HG03460 (cell line): Measurements from ENCODE around the gene MANEAL.

Source experiments
- ATAC-seq: cut with Tn5 transposase; IDR thresholded peaks from one replicate; pipeline ENCODE4 v1.9.1; 2021; ENCODE audit not compliant: unreplicated experiment

MANEAL gene

GRCh38 chr1:37778654-37779053 is 15.0 kb upstream of the MANEAL start:
- ATAC-seq, result no peak

DNA sequence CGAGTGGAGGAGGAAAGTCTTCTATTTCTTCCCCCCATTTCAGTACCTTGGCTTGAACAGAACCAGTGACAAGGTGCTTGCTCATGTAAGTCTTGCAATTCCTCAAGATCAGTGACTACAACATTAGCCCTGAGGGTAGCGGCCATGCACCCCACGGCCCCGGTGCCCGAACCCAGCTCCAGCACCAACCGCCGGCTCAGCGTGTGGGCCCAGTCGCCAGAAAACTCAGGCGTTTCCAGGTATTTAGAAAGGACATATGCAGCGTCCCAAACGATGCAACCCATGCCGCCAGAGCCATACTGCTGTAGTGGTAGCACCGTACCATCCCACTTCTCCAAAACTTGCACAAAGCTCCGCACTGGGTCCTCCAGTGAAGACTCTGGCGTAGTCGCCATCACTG is 11.2 kb upstream of the MANEAL start:
- no peak for ATAC-seq

- ATAC-seq, result no peak
These were observed 532 bp upstream of the MANEAL start for GRCh38 chr1:37792943-37793686.

DNA sequence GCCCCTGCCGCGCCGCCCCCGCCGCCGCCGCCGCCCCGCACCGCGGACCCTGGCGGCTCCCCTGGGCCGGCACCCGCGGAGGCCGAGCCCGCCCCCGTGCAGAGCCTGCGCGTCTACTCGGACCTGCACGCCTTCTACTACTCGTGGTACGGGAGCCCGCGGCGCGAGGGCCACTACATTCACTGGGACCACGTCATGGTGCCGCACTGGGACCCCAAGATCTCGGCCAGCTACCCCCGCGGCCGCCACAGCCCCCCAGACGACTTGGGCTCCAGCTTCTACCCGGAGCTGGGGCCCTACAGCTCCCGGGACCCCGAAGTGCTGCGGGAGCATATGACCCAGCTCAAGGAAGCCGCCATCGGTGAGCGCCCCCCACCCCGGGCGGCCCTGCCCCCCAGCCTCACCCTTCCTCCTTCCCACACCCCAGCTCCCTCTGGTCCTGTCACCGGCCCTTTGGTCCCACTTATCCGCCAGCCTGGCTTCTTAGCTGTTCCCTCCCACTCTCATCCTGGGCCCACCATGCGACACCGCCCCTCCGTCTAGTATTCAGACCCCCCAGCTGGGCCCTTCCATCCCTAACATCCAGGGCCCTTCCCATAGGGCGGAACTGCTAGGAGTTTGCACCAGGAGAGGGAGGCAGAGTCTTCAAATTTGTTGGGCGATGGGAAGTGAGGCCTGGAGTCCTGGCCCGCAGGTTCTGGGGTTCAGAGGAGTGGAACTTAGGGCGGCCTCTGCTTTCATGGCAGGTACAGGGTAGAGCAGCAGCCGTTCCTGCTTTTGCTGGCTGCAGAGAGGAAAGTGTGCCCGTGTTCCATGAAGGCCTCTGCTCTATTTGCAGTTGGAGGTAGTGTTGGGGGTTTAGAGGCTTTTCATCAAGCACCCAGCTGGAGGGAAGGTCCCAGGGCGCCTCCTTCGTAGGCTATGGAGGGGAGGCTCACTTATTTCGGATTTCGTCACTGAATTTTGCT is 1.0 kb downstream of the MANEAL start:
- ATAC-seq, result no peak

- ATAC-seq, result no peak
These were observed 1.9 kb downstream of the MANEAL start for GRCh38 chr1:37795340-37796125.

- ATAC-seq, result no peak
These were observed 4.2 kb downstream of the MANEAL start for GRCh38 chr1:37797750-37798345.

GRCh38 chr1:37802439-37802838 is 8.8 kb downstream of the MANEAL start:
- no peak for ATAC-seq

- ATAC-seq, result no peak
These were observed 13.5 kb downstream of the MANEAL start for GRCh38 chr1:37807220-37807554.

- ATAC-seq, result peak; percentile 85
These were observed 14.1 kb downstream of the MANEAL start, which contains the start of the genes C1orf122 and YRDC for GRCh38 chr1:37807555-37808368. C1orf122 (plus strand) TSS chr1:37807790; CDS start chr1:37808405, 615 bp downstream. YRDC (minus strand) TSS chr1:37808208; CDS start chr1:37808180, 28 bp downstream.

GRCh38 chr1:37808369-37809319 is 15.0 kb downstream of the MANEAL start:
- peak; percentile 30 for ATAC-seq

- ATAC-seq, result no peak
These were observed 16.3 kb downstream of the MANEAL start for GRCh38 chr1:37809942-37810341.

- no peak for ATAC-seq
These were observed 17.5 kb downstream of the MANEAL start for GRCh38 chr1:37811027-37811655.

GRCh38 chr1:37813529-37814145 is 20.0 kb downstream of the MANEAL start:
- ATAC-seq, result no peak

DNA sequence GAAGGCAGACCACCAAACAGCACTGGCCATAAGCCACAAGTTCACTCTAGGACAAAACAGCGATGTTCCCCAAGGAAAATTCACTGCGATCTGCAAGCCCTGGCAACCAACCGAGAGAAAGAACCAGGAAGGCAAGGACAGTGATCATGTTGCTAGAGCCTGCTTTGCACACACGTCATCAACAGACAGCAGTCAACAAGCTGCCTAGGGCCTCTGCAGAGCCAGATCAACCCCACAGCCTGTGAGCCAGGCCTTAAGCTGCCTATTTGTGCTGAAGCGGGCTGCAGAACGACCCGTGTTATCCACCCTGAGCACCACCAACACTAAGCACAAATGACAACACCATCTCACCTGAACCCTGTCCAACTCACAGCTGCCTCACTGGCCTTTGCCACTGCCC is 20.6 kb downstream of the MANEAL start:
- ATAC-seq, result no peak

- no peak for ATAC-seq
These were observed 23.8 kb downstream of the MANEAL start for GRCh38 chr1:37817481-37817880.

GRCh38 chr1:37821481-37821880 is 27.8 kb downstream of the MANEAL start:
- ATAC-seq, result no peak

- no peak for ATAC-seq
These were observed 29.5 kb downstream of the MANEAL start for GRCh38 chr1:37822906-37823815.
